Left colon (tissue), 2 donors: ENCODE results near the gene PGGHG. TPM values are rescaled to one million over a fixed set of nuclear protein-coding genes. Genes with fewer than 3 reads are reported as not detected.
"Not testable (repeated sequence)": the region's sequence is repeated elsewhere in the genome, so short reads cannot be mapped to it uniquely, and the experiment has no call there.

Source experiments
- ATAC-seq: fragments of 200-7000 bp; cut with Tn5 transposase; one replicate; pipeline ENCODE4 v1.9.1; 2020; ENCODE audit warnings: mild to moderate bottlenecking, moderate library complexity
- DNase-seq, 2 donors: peaks; one replicate each; pipeline ENCODE4 v3.0.0-alpha.2; 2020
- intact Hi-C, 2 donors: fragments of 100-400 bp; cut with DNase I in 1 of 2; cut with micrococcal nuclease in 1 of 2; formaldehyde crosslinking; loops; one replicate each; pipeline versions ENCODE4 v1.11.2 to v1.14.0; 2022; cut with DNase I, micrococcal nuclease
- total RNA-seq, 2 donors: library from RNA; stranded (reverse); fragmentation: NEBNext Ultra II Directional; extraction: Animal tissue kit (Norgen Biotek cat#: 25700); gene quantifications; one replicate each; pipeline ENCODE4 v1.2.1, GENCODE V29; 2021
- donor health status: DM: no; HTN: no; CAD: no.
- donor health status: DM: yes; HTN: yes; CAD: no.

Gene PGGHG
- total RNA-seq, 2 donors from 2014 or later = 18.8 to 20.6 TPM

DNA sequence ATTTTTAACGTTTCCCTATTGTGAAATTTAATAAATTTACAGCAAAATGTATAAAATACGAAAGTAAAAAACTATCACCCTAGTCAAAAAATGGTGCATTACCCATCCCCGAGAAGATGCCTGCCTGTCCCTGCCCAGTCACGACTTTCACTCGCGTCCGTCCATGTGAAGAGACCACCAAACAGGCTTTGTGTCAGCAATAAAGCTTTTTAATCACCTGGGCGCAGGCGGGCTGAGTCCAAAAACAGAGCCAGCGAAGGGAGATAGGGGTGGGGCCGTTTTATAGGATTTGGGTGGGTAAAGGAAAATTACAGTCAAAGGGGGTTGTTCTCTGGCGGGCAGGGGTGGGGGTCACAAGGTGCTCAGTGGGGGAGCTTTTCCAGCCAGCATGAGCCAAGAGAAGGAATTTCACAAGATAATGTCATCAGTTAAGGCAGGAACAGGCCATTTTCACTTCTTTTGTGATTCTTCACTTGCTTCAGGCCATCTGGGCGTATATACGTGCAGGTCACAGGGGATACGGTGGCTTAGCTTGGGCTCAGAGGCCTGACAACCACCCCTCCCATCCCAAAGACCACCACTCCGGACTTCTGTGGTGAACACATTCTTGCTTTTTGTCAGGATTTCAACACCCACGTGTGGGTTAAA, 44.8 kb downstream of the PGGHG start:
- intact Hi-C loops, ATAC-seq, DNase-seq: not testable (repeated sequence)

DNA sequence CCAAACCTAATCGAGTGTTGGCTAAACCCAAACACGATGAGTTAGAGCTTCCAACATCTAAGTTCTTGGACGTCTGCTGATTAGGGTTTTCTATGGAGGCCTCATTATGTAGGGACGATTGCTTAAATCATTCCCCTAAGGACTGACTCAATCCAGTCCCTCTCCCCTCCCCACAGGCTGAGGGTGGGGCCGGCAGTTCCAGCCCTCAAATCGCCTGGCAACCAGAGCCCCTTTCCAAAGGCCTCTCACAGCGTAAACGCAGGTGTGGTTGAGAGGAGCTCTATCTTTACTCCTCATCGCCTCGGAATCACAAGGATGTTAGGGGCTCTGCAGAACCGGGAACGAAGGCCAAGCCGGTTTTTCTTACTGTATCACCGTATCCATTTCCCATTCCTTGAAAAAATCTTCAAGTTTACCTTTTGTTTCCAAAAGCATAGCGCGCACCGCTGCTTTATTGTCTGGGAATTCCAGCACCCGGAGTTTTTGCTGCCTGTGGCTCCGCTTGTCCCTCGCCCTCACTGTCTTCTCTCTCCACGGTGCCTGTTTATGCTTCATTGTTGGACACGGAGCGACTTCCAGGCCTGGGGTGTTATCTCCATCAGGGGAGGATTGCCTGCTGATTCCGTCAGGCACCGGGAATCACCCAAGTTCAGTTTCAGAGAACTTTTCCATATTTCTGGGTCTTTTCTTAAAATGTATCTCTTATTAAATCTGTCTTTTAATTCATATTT, 45.5 kb downstream of the PGGHG start:
- DNase-seq (no peak), ATAC-seq (no peak)
- intact Hi-C loops = no loop called here

DNA sequence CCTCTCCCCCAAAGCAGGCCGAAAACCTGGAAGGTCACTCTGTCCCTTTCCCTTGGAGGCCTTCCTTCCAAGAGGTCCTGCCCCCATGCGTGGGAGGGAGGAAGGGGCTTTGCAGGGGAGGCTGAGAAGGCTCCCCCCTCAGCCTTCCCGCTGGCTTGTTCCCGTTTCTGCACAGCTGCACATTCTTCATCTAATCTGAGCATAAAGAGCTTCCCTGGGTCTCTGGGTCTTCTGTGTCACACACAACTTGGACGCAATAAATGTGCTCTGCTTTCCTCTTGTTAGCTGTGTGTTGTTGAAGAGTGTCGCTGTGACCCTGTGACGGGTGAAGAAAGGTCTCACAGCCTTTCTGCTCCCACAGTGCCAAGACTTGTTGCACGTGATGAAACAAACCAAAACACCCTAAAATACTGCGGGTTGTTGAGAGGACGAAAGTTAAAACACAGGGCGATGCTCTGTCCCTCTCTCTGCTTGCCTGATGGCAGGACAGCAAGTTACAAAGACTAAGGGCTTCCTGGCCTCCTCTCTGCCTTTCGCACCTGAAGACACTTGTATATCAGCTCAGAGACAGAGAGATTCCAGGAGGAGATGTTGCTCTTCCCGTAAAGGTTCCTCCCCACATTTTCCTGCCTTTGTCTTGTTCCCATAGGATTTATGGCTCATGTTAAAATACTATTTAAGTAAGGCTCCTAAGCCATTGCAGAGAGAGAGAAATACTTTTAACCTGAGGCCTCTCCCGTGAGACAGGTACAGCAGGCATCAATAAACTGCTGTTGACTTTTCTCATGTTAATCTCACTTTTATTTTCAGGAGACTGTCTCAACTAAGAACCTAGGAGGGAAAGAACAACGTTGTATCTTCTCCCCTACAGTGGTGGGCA, 47.1 kb downstream of the PGGHG start:
- DNase-seq = no peak
- ATAC-seq = peak; percentile 85
- intact Hi-C loops = no loop called here

DNA sequence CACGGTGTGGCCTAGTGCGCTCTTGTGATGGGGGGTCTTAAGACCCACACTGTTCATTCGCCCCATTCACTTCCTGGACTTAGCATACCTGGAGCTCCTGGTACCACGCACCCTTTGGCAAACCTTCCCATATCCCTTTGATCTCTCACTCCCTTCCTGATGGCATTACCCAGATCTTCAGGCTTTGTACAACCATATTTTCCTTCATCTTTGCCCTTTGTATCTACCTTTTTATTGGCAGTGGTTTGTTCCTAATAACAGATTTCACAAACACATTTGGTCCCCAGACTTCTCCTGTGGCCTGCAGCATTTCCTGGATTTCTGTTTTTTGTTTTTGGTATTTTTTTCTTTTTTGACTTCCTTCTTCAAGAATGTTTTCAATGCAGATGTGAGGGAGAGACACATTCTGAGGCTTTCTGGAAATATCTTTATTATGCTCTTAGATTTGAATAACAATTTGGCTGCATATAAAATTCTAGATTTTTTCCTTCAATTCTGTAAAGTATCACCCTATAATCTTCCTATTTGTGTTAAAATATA, 47.8 kb downstream of the PGGHG start:
- intact Hi-C loops = no loop called here
- ATAC-seq (peak; percentile 78), DNase-seq (no peak)

DNA sequence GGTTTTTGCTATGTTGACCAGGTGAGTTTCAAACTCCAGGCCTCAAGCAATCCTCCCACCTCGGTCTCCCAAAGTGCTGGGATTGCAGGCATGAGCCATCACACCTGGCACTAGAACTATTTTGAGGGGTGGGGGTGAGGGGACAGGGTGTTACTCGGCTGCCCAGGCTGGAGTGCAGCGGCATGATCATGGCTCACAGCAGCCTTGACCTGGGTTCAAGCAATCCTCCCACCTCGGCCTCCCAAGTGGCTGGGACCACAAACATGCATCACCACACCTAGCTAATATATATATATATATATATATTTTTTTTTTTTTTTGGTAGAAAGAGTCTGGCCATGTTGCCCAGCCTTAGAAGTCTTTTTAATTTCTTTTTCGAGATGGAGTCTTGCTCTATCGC, 48.8 kb downstream of the PGGHG start:
- DNase-seq = no peak
- ATAC-seq = no peak
- intact Hi-C loops = no loop called here

DNA sequence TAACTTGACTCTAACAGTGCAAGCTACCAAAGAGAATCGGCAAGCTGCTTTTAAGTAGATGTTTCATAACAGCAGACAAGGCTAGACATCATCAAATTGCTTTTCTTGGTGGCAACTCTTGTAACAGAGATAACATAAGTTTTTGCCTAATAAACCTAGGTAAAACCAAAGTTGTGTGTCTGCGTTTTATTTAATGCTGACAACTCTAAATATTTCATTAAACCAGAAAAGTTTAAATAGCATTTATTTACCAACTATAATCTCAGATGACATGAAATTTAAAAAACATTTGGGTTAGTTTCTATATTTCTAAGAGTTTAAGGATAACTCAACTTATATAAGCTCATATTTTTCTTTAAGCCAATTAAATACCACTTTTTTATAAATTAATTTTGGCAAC, 51.0 kb downstream of the PGGHG start:
- ATAC-seq (no peak), DNase-seq (no peak)
- intact Hi-C loops = no loop called here

DNA sequence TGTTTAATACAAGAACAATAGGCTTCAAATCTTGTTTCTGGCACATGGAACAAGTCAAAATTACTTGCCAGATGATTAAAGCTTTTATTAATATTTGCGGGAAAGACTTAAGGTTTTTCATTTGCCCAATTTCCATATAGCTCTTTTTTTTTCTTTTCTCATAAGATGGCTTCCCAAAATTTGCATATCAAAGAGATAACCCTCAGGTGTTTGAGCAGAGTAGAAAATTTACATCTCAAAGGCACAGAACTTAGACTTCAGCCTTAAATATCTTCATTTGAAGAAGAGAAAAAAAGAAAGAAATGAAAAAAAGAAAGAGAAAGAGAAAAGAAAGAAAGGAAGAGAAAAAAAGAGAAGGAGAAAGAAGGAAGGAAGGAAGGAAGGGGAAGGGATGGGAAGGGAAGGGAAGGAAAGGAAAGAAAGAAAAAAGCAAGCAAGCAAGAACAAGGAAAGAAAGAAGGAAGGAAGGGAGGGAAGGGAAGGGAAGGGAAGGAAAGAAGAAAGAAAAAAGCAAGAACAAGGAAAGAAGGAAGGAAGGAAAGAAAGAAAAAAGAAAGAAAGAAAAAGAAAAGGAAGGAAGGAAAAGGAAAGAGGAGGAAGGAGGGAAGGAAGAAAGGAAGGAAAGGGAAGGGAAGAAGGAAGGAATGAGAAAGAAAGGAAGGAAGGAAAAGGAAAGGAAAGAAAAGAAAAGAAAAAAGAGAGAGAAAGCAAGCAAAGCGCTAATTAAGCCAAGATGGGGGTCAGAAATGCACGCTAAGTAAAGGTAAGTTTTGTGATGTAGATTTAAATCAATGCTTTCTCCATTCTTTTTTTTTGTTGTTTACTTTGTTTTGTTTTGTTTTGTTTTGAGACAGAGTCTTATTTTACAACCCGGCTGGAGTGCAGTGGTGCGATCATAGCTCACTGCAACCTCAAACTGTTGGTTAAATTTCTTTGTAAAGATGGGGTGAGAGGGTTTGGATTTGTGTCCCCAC, 51.9 kb downstream of the PGGHG start:
- intact Hi-C loops = no loop called here
- ATAC-seq (no peak), DNase-seq (no peak)

DNA sequence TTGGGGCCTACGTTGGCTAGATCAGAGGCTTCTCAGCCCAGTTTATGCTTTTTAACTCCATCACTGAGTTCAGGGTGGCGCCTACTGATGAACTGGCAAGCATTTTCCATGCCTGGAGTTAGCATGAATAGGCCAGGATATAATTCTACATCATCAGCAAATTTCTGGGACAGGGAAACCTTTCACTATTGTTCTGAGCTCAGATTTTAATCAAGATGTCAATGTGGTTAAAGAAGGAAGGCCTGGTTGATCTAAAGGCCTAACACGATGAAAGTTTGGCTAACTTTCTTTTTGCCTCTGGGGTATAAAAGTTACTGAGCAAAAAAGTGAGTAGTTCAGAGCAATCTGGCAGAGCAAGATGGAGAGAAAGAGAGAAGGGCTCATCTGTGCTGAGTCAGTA, 53.4 kb downstream of the PGGHG start:
- intact Hi-C loops = no loop called here
- no peak for DNase-seq
- ATAC-seq = no peak

DNA sequence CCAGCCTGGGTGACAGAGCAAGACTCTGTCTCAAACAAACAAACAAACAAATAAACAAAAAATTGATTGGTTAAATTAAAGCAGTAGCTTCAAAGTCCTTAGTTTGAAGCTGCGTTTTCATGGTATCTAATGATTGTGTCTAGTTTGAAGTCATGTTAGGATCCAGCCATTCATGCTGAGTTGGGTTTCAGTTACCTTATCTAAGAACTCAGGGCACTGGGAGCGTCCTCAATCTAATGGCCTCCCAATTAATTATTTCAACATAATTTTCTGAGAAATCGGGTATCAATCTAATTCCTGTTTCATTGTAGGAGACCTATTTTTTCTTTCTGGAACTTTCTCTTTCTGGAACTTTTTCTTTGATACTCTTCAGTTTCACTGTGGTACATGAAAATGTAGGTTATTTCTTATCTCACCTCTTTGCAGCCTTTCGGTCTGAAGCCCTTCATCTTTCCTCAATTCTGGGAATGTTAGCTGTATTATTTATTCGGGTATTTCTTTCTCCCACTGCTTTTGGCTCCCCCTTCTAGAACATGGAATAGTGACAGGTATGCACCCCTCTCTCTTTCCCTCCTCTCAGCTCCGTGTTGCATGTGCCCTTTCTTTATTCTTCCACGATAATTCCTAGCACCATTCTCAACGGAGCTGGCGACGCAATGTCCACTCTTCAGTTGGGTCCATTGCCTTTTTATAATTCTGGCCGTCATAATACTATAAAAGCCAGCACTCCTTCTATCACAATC, 56.1 kb downstream of the PGGHG start:
- DNase-seq (no peak), ATAC-seq (no peak)
- intact Hi-C loops = no loop called here

Other genes with a start within 250 kb of the PGGHG start
- not detected for gene SCGB1C1, start 96.0 kb upstream of the PGGHG start, total RNA-seq
- 10 to 100 TPM; 55.8 to 69.0 TPM for gene BET1L, start 81.7 kb upstream of the PGGHG start, total RNA-seq
- gene RIC8A, start 81.4 kb upstream of the PGGHG start, total RNA-seq = 10 to 100 TPM; 77.8 to 86.9 TPM
- gene SIRT3, start 52.8 kb upstream of the PGGHG start, total RNA-seq = 10 to 100 TPM; 18.8 to 22.3 TPM
- gene PSMD13, start 52.1 kb upstream of the PGGHG start, total RNA-seq = 100 to 1,000 TPM in 1 of 2 donors, 10 to 100 TPM in 1; 99.5 to 111 TPM
- gene NLRP6, start 10.7 kb upstream of the PGGHG start, total RNA-seq = under 1 TPM; 0.92 TPM
- not detected for gene IFITM5, start 10.4 kb downstream of the PGGHG start, total RNA-seq
- gene IFITM2, start 18.7 kb downstream of the PGGHG start, total RNA-seq = 100 to 1,000 TPM in 1 of 2 donors, 10 to 100 TPM in 1; 87.7 to 133 TPM
- 100 to 1,000 TPM in 1 of 2 donors, 10 to 100 TPM in 1; 85.6 to 127 TPM for gene IFITM1, start 24.9 kb downstream of the PGGHG start, total RNA-seq
- gene IFITM3, start 31.7 kb downstream of the PGGHG start, total RNA-seq = 100 to 1,000 TPM; 118 to 136 TPM
- 1 to 10 TPM; 2.4 to 3.3 TPM for gene B4GALNT4, start 80.4 kb downstream of the PGGHG start, total RNA-seq
- gene PKP3, start 105.1 kb downstream of the PGGHG start, total RNA-seq = 100 to 1,000 TPM; 168 to 194 TPM
- 100 to 1,000 TPM; 123 to 152 TPM for gene SIGIRR, start 125.9 kb downstream of the PGGHG start, total RNA-seq
- 100 to 1,000 TPM; 141 to 180 TPM for gene ANO9, start 152.9 kb downstream of the PGGHG start, total RNA-seq
- 10 to 100 TPM; 23.3 to 27.4 TPM for gene PTDSS2, start 161.2 kb downstream of the PGGHG start, total RNA-seq
- gene RNH1, start 218.1 kb downstream of the PGGHG start, total RNA-seq = 100 to 1,000 TPM; 104 to 124 TPM
- gene HRAS, start 246.4 kb downstream of the PGGHG start, total RNA-seq = 10 to 100 TPM; 42.3 to 58.1 TPM
- gene LRRC56, start 248.4 kb downstream of the PGGHG start, total RNA-seq = 1 to 10 TPM; 3.7 to 4.7 TPM